ENCODE measurements around the gene INTS3.

INTS3 gene

GRCh38 chr1:153771261-153771660, 43.4 kb downstream of the INTS3 start:
- H3K9me3 ChIP-seq (ENCODE audit: insufficient read depth, low read length) = no peaks in the 10 kb centered on the region
- no peak for DNase-seq (ENCODE audit: low read depth, low spot score)
- H3K4me3 ChIP-seq (ENCODE audit: insufficient read length, low read depth) = no peak overlapping the region
- TF ChIP-seq YY1 (IDR thresholded peaks at IDR 0.05; ENCODE audit: insufficient read depth, insufficient read length) = no peak
- no peak for TF ChIP-seq ZNF274 (IDR thresholded peaks at IDR 0.05; ENCODE audit: low read depth, low read length)
- no peak for TF ChIP-seq SUZ12 (IDR thresholded peaks at IDR 0.05; ENCODE audit: extremely low read depth, insufficient read depth, insufficient read length)
- H3K27me3 ChIP-seq (ENCODE audit: insufficient read depth, insufficient read length) = no peaks in the 10 kb centered on the region
- H3K9ac ChIP-seq (ENCODE audit: insufficient read length, low read depth) = peak overlapping the region; percentile 18
- H3K36me3 ChIP-seq (ENCODE audit: insufficient read depth, insufficient read length, low read length) = peaks cover 78% of the 10 kb centered on the region
- peaks cover 21% of the 10 kb centered on the region for H3K4me1 ChIP-seq (ENCODE audit: insufficient read depth, insufficient read length)

- no peaks in the 10 kb centered on the region for H3K9me3 ChIP-seq (ENCODE audit: insufficient read depth, low read length)
- H3K4me3 ChIP-seq (ENCODE audit: insufficient read length, low read depth) = no peak overlapping the region
- H3K4me1 ChIP-seq (ENCODE audit: insufficient read depth, insufficient read length) = peaks cover 29% of the 10 kb centered on the region
- H3K36me3 ChIP-seq (ENCODE audit: insufficient read depth, insufficient read length, low read length) = peaks cover 74% of the 10 kb centered on the region
- no peaks in the 10 kb centered on the region for H3K27me3 ChIP-seq (ENCODE audit: insufficient read depth, insufficient read length)
- TF ChIP-seq ZNF274 (IDR thresholded peaks at IDR 0.05; ENCODE audit: low read depth, low read length) (no peak), SUZ12 (IDR thresholded peaks at IDR 0.05; ENCODE audit: extremely low read depth, insufficient read depth, insufficient read length) (no peak), YY1 (IDR thresholded peaks at IDR 0.05; ENCODE audit: insufficient read depth, insufficient read length) (no peak)
- DNase-seq (ENCODE audit: low read depth, low spot score) = peak; percentile 38
- peak overlapping the region; percentile 18 for H3K9ac ChIP-seq (ENCODE audit: insufficient read length, low read depth)
These were observed 44.2 kb downstream of the INTS3 start for GRCh38 chr1:153771841-153772593.

GRCh38 chr1:153773096-153773921, 45.5 kb downstream of the INTS3 start:
- TF ChIP-seq YY1 (IDR thresholded peaks at IDR 0.05; ENCODE audit: insufficient read depth, insufficient read length) (no peak), SUZ12 (IDR thresholded peaks at IDR 0.05; ENCODE audit: extremely low read depth, insufficient read depth, insufficient read length) (no peak), ZNF274 (IDR thresholded peaks at IDR 0.05; ENCODE audit: low read depth, low read length) (no peak)
- H3K9me3 ChIP-seq (ENCODE audit: insufficient read depth, low read length) = no peaks in the 10 kb centered on the region
- H3K36me3 ChIP-seq (ENCODE audit: insufficient read depth, insufficient read length, low read length) = peaks cover 61% of the 10 kb centered on the region
- no peak for DNase-seq (ENCODE audit: low read depth, low spot score)
- H3K9ac ChIP-seq (ENCODE audit: insufficient read length, low read depth) = no peak overlapping the region
- H3K27me3 ChIP-seq (ENCODE audit: insufficient read depth, insufficient read length) = no peaks in the 10 kb centered on the region
- no peak overlapping the region for H3K4me3 ChIP-seq (ENCODE audit: insufficient read length, low read depth)
- H3K4me1 ChIP-seq (ENCODE audit: insufficient read depth, insufficient read length) = peaks cover 34% of the 10 kb centered on the region

- Histone ChIP-seq H3K4me1 (ENCODE audit: insufficient read depth, insufficient read length) (peaks cover 34% of the 10 kb centered on the region), H3K36me3 (ENCODE audit: insufficient read depth, insufficient read length, low read length) (peaks cover 60% of the 10 kb centered on the region), H3K27me3 (ENCODE audit: insufficient read depth, insufficient read length) (no peaks in the 10 kb centered on the region), H3K9ac (ENCODE audit: insufficient read length, low read depth) (peak overlapping the region; percentile 99), H3K4me3 (ENCODE audit: insufficient read length, low read depth) (no peak overlapping the region), H3K9me3 (ENCODE audit: insufficient read depth, low read length) (no peaks in the 10 kb centered on the region)
- DNase-seq (ENCODE audit: low read depth, low spot score) = no peak
- TF ChIP-seq SUZ12 (IDR thresholded peaks at IDR 0.05; ENCODE audit: extremely low read depth, insufficient read depth, insufficient read length) (no peak), YY1 (IDR thresholded peaks at IDR 0.05; ENCODE audit: insufficient read depth, insufficient read length) (no peak), ZNF274 (IDR thresholded peaks at IDR 0.05; ENCODE audit: low read depth, low read length) (no peak)
These were observed 46.3 kb downstream of the INTS3 start for GRCh38 chr1:153774026-153774595.

- TF ChIP-seq YY1 (IDR thresholded peaks at IDR 0.05; ENCODE audit: insufficient read depth, insufficient read length) (no peak), ZNF274 (IDR thresholded peaks at IDR 0.05; ENCODE audit: low read depth, low read length) (no peak), SUZ12 (IDR thresholded peaks at IDR 0.05; ENCODE audit: extremely low read depth, insufficient read depth, insufficient read length) (no peak)
- peak; percentile 20 for DNase-seq (ENCODE audit: low read depth, low spot score)
- H3K9ac ChIP-seq (ENCODE audit: insufficient read length, low read depth) = peak within 1 kb of the TSS; percentile 99
These were observed 47.1 kb downstream of the INTS3 start, which contains the start of gene SLC27A3 for GRCh38 chr1:153774780-153775457. Gene SLC27A3 (plus strand): TSS chr1:153775407. CDS start chr1:153775498, 91 bp downstream.

GRCh38 chr1:153775458-153776327, 47.8 kb downstream of the INTS3 start:
- Histone ChIP-seq H3K9me3 (ENCODE audit: insufficient read depth, low read length) (no peaks in the 10 kb centered on the region), H3K9ac (ENCODE audit: insufficient read length, low read depth) (peak overlapping the region; percentile 99), H3K4me3 (ENCODE audit: insufficient read length, low read depth) (peak overlapping the region; percentile 69), H3K4me1 (ENCODE audit: insufficient read depth, insufficient read length) (peaks cover 34% of the 10 kb centered on the region), H3K36me3 (ENCODE audit: insufficient read depth, insufficient read length, low read length) (peaks cover 56% of the 10 kb centered on the region), H3K27me3 (ENCODE audit: insufficient read depth, insufficient read length) (no peaks in the 10 kb centered on the region)
- TF ChIP-seq YY1 (IDR thresholded peaks at IDR 0.05; ENCODE audit: insufficient read depth, insufficient read length) = no peak
- no peak for TF ChIP-seq SUZ12 (IDR thresholded peaks at IDR 0.05; ENCODE audit: extremely low read depth, insufficient read depth, insufficient read length)
- TF ChIP-seq ZNF274 (IDR thresholded peaks at IDR 0.05; ENCODE audit: low read depth, low read length) = no peak
- DNase-seq (ENCODE audit: low read depth, low spot score) = peak; percentile 82

More at GRCh38 chr1:153774780-153775457, 47.1 kb downstream of the INTS3 start, which contains the start of gene SLC27A3:
- H3K4me3 ChIP-seq (ENCODE audit: insufficient read length, low read depth) = peak within 1 kb of the TSS; percentile 69
- no peaks in the 10 kb centered on the region for H3K27me3 ChIP-seq (ENCODE audit: insufficient read depth, insufficient read length)
- H3K9me3 ChIP-seq (ENCODE audit: insufficient read depth, low read length) = no peaks in the 10 kb centered on the region
- H3K36me3 ChIP-seq (ENCODE audit: insufficient read depth, insufficient read length, low read length) = peaks cover 58% of the 10 kb centered on the region
- H3K4me1 ChIP-seq (ENCODE audit: insufficient read depth, insufficient read length) = peaks cover 34% of the 10 kb centered on the region
